Breast epithelium (tissue), 3 donors: Measurements from ENCODE around the gene ARL6IP5.

Experiments used
- POLR2A ChIP-seq: fragments of 450-650 bp; IDR thresholded peaks from one replicate; pipeline ENCODE4 v1.6.1; 2016; ENCODE audit warnings: antibody characterized with exemption, mild to moderate bottlenecking, moderate library complexity
- TF ChIP-seq, protein P1 (sequence below), 3 donors: fragments of 450-650 bp; IDR thresholded peaks; one replicate each; pipeline ENCODE4 v1.5.1; 2016 to 2017; ENCODE audit warnings: antibody characterized with exemption in 3 of 3, mild to moderate bottlenecking in 3 of 3, moderate library complexity in 3 of 3

GRCh38 chr3:69063636-69064035 lies 21.1 kb upstream of the ARL6IP5 start:
- no peak for TF ChIP-seq POLR2A
- TF ChIP-seq, protein P1, sequence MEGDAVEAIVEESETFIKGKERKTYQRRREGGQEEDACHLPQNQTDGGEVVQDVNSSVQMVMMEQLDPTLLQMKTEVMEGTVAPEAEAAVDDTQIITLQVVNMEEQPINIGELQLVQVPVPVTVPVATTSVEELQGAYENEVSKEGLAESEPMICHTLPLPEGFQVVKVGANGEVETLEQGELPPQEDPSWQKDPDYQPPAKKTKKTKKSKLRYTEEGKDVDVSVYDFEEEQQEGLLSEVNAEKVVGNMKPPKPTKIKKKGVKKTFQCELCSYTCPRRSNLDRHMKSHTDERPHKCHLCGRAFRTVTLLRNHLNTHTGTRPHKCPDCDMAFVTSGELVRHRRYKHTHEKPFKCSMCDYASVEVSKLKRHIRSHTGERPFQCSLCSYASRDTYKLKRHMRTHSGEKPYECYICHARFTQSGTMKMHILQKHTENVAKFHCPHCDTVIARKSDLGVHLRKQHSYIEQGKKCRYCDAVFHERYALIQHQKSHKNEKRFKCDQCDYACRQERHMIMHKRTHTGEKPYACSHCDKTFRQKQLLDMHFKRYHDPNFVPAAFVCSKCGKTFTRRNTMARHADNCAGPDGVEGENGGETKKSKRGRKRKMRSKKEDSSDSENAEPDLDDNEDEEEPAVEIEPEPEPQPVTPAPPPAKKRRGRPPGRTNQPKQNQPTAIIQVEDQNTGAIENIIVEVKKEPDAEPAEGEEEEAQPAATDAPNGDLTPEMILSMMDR (IDR thresholded peaks at IDR 0.05), result no peak
